Type B pancreatic cell (in vitro differentiated cells): ENCODE data around the gene CBX7. TPM values are rescaled to one million over a fixed set of nuclear protein-coding genes. Genes with fewer than 3 reads are reported as not detected.
A peak's percentile ranks its signal among the peaks of the same experiment; 100 is the strongest.

ENCODE experiments used
- DNase-seq: peaks from one replicate; pipeline ENCODE4 v3.0.0; 2021; ENCODE audit warnings: mixed read lengths; ENCODE audit not compliant: unreplicated experiment; ENCODE audit errors: extremely low spot score
- H3K27ac Mint-ChIP-seq: 2 replicates; pipeline ENCODE4 v1.8.0; 2021; ENCODE audit warnings: mild to moderate bottlenecking, mixed read lengths
- H3K27me3 Mint-ChIP-seq: 2 replicates; pipeline ENCODE4 v1.8.0; 2021; ENCODE audit warnings: mixed read lengths
- H3K36me3 Mint-ChIP-seq: 2 replicates; pipeline ENCODE4 v1.8.0; 2021; ENCODE audit warnings: mixed read lengths
- H3K4me1 Mint-ChIP-seq: one replicate; pipeline ENCODE4 v1.8.0; 2021; ENCODE audit warnings: mixed read lengths; ENCODE audit not compliant: unreplicated experiment
- H3K4me3 Mint-ChIP-seq: 2 replicates; pipeline ENCODE4 v1.8.0; 2021; ENCODE audit warnings: mild to moderate bottlenecking, mixed read lengths
- H3K9me3 Mint-ChIP-seq: 2 replicates; pipeline ENCODE4 v1.8.0; 2021; ENCODE audit warnings: mixed read lengths
- CTCF ChIP-seq: fragments of 200-600 bp; sonication (generic); conservative IDR thresholded peaks from 2 replicates; pipeline ENCODE4 v1.5.0; 2021; ENCODE audit warnings: antibody characterized with exemption, mild to moderate bottlenecking
- total RNA-seq: library from RNA; stranded (reverse); gene quantifications from 2 replicates; pipeline ENCODE4 v1.2.1, GENCODE V29; 2021; ENCODE audit warnings: low replicate concordance

Gene CBX7
- total RNA-seq, 1 donor from 2014 or later: 4.8 TPM

- DNase-seq: no peak
- H3K27ac Mint-ChIP-seq: peak overlapping the region; percentile 81
Measured at GRCh38 chr22:39098026-39098425, 54.5 kb downstream of the CBX7 start.

GRCh38 chr22:39097098-39098020 is 55.1 kb downstream of the CBX7 start, which contains the start of gene APOBEC3H:
Gene APOBEC3H (plus strand): TSS chr22:39097244. CDS start chr22:39100279, 3,035 bp downstream.
- Mint-ChIP-seq H3K4me1 (peaks cover 19% of the 10 kb centered on the region), H3K27ac (peak within 1 kb of the TSS; percentile 81), H3K27me3 (no peaks in the 10 kb centered on the region), H3K9me3 (no peaks in the 10 kb centered on the region), H3K36me3 (no peaks in the 10 kb centered on the region), H3K4me3 (no peak within 1 kb of the TSS)
- DNase-seq: no peak
- TF ChIP-seq CTCF: no peak

More at GRCh38 chr22:39098026-39098425, 54.5 kb downstream of the CBX7 start:
- Mint-ChIP-seq H3K4me1 (peaks cover 19% of the 10 kb centered on the region), H3K27me3 (no peaks in the 10 kb centered on the region), H3K4me3 (no peak overlapping the region), H3K9me3 (no peaks in the 10 kb centered on the region), H3K36me3 (no peaks in the 10 kb centered on the region)
- no peak for TF ChIP-seq CTCF

- H3K4me3 Mint-ChIP-seq: no peak overlapping the region
- peaks cover 19% of the 10 kb centered on the region for H3K4me1 Mint-ChIP-seq
- H3K27me3 Mint-ChIP-seq: no peaks in the 10 kb centered on the region
- H3K36me3 Mint-ChIP-seq: no peaks in the 10 kb centered on the region
- TF ChIP-seq CTCF: no peak
- no peak for DNase-seq
- H3K27ac Mint-ChIP-seq: no peak overlapping the region
- no peaks in the 10 kb centered on the region for H3K9me3 Mint-ChIP-seq
Measured at GRCh38 chr22:39095971-39096370, 56.5 kb downstream of the CBX7 start.

GRCh38 chr22:39094717-39095389 is 57.6 kb downstream of the CBX7 start:
- no peak for DNase-seq
- peaks cover 19% of the 10 kb centered on the region for H3K4me1 Mint-ChIP-seq
- H3K4me3 Mint-ChIP-seq: no peak overlapping the region
- no peaks in the 10 kb centered on the region for H3K9me3 Mint-ChIP-seq
- H3K27ac Mint-ChIP-seq: no peak overlapping the region
- H3K27me3 Mint-ChIP-seq: no peaks in the 10 kb centered on the region
- H3K36me3 Mint-ChIP-seq: no peaks in the 10 kb centered on the region
- TF ChIP-seq CTCF: no peak

GRCh38 chr22:39092111-39092862 is 60.2 kb downstream of the CBX7 start:
- no peaks in the 10 kb centered on the region for H3K9me3 Mint-ChIP-seq
- H3K27me3 Mint-ChIP-seq: no peaks in the 10 kb centered on the region
- H3K4me3 Mint-ChIP-seq: no peak overlapping the region
- no peak overlapping the region for H3K27ac Mint-ChIP-seq
- peaks cover 16% of the 10 kb centered on the region for H3K4me1 Mint-ChIP-seq
- no peak for DNase-seq
- H3K36me3 Mint-ChIP-seq: no peaks in the 10 kb centered on the region
- TF ChIP-seq CTCF: no peak
